ENCODE results near the gene PPP1R10. TPM values are rescaled to one million over a fixed set of nuclear protein-coding genes. Genes with fewer than 3 reads are reported as not detected.

PPP1R10 gene
- total RNA-seq, 1 donor from 2014 or later = 69.1 TPM

- TF ChIP-seq EZH2 (IDR thresholded peaks at IDR 0.05; ENCODE audit: insufficient read depth, low read length) (no peak), CTCF (IDR thresholded peaks at IDR 0.05; ENCODE audit: insufficient read depth, low read depth, low read length) (no peak)
Observed at GRCh38 chr6:30615958-30616810, 859 bp downstream of the PPP1R10 start.

DNA sequence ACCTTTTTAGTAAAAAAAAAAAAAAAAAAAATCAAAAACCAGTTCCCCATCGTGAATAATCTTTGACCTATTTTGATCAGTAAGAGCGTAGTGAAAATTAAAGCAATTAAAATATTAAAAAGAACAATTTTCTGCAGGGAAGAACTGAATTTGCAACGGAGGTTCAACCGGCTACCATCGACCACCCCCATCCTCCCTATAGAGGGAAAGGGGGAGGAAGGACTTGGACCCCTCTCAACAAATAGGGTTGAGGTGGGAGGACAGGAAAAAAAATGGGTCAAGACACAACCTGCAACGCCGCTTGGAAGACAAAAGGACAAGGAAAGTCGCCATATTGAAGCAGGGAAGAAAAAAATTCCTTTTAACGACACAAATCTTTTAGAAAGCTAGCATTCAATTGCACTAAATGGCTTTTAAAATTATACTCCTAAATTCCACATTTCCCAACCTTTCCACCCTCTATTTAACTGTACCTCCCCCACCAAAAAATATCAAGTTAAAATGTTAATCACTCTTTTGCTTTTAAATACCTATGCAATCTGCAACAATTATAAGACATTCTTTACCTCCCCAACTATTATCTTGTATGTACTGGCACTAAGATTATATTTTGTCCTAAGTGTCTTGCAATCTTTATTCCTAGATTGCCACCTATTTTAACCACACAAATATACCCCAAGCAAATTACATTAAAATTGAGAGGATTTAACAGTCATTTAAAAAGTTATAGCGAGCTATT is 1.7 kb downstream of the PPP1R10 start:
- peaks cover 20% of the 10 kb centered on the region for H3K36me3 Mint-ChIP-seq (ENCODE audit: low read depth, unreplicated experiment)
- no peak overlapping the region for H2AFZ ChIP-seq (ENCODE audit: low read depth, low read length)
- peaks cover 19% of the 10 kb centered on the region for H3K36me3 ChIP-seq (ENCODE audit: insufficient read depth, low read length)
- H3K79me2 ChIP-seq (ENCODE audit: insufficient read depth, low read length) = peaks cover 63% of the 10 kb centered on the region
- TF ChIP-seq EZH2 (IDR thresholded peaks at IDR 0.05; ENCODE audit: insufficient read depth, low read length) (no peak), CTCF (IDR thresholded peaks at IDR 0.05; ENCODE audit: insufficient read depth, low read depth, low read length) (no peak)
- peak overlapping the region; percentile 100 for H3K27ac Mint-ChIP-seq (ENCODE audit: unreplicated experiment)
- H3K9ac ChIP-seq (ENCODE audit: low read length) = peak overlapping the region; percentile 100
- H3K9me3 ChIP-seq (ENCODE audit: insufficient read depth, low read depth, low read length) = no peaks in the 10 kb centered on the region
- peaks cover 55% of the 10 kb centered on the region for H4K20me1 ChIP-seq (ENCODE audit: insufficient read depth, low read length)
- DNase-seq (ENCODE audit: low read depth) = peak; percentile 84
- no peaks in the 10 kb centered on the region for H3K27me3 ChIP-seq (ENCODE audit: insufficient read depth, low read length)
- H3K4me2 ChIP-seq (ENCODE audit: low read length) = peak overlapping the region; percentile 99
- H3K27me3 Mint-ChIP-seq (ENCODE audit: low read depth, unreplicated experiment) = no peaks in the 10 kb centered on the region
- H3K4me3 ChIP-seq (ENCODE audit: insufficient read depth, low read depth, low read length) = peak overlapping the region; percentile 100
- peak overlapping the region; percentile 99 for H3K4me3 Mint-ChIP-seq (ENCODE audit: unreplicated experiment)
- peaks cover 3% of the 10 kb centered on the region for H3K9me3 Mint-ChIP-seq (ENCODE audit: unreplicated experiment)
- peak overlapping the region; percentile 100 for H3K27ac ChIP-seq (ENCODE audit: low read depth, low read length)
- FAIRE-seq = no peak
- peaks cover 37% of the 10 kb centered on the region for H3K4me1 ChIP-seq (ENCODE audit: insufficient read depth, low read length)
- peaks cover 43% of the 10 kb centered on the region for H3K4me1 Mint-ChIP-seq (ENCODE audit: low read depth, unreplicated experiment)

More at GRCh38 chr6:30615958-30616810, 859 bp downstream of the PPP1R10 start:
- H2AFZ ChIP-seq (ENCODE audit: low read depth, low read length) = no peak overlapping the region
- Mint-ChIP-seq H3K27ac (ENCODE audit: unreplicated experiment) (peak overlapping the region; percentile 100), H3K27me3 (ENCODE audit: low read depth, unreplicated experiment) (no peaks in the 10 kb centered on the region), H3K4me3 (ENCODE audit: unreplicated experiment) (peak overlapping the region; percentile 99), H3K36me3 (ENCODE audit: low read depth, unreplicated experiment) (peaks cover 20% of the 10 kb centered on the region), H3K9me3 (ENCODE audit: unreplicated experiment) (peaks cover 3% of the 10 kb centered on the region), H3K4me1 (ENCODE audit: low read depth, unreplicated experiment) (peaks cover 39% of the 10 kb centered on the region)
- H3K9ac ChIP-seq (ENCODE audit: low read length) = peak overlapping the region; percentile 100
- H3K4me2 ChIP-seq (ENCODE audit: low read length) = peak overlapping the region; percentile 99
- H4K20me1 ChIP-seq (ENCODE audit: insufficient read depth, low read length) = peaks cover 47% of the 10 kb centered on the region
- peak overlapping the region; percentile 100 for H3K27ac ChIP-seq (ENCODE audit: low read depth, low read length)
- H3K9me3 ChIP-seq (ENCODE audit: insufficient read depth, low read depth, low read length) = no peaks in the 10 kb centered on the region
- H3K36me3 ChIP-seq (ENCODE audit: insufficient read depth, low read length) = peaks cover 18% of the 10 kb centered on the region
- peak overlapping the region; percentile 100 for H3K4me3 ChIP-seq (ENCODE audit: insufficient read depth, low read depth, low read length)
- H3K27me3 ChIP-seq (ENCODE audit: insufficient read depth, low read length) = no peaks in the 10 kb centered on the region
- peaks cover 35% of the 10 kb centered on the region for H3K4me1 ChIP-seq (ENCODE audit: insufficient read depth, low read length)
- DNase-seq (ENCODE audit: low read depth) (no peak), FAIRE-seq (no peak)
- peaks cover 55% of the 10 kb centered on the region for H3K79me2 ChIP-seq (ENCODE audit: insufficient read depth, low read length)

Measured in astrocyte (in vitro differentiated cells and primary cell).